Liver (tissue), 9 donors: ENCODE results near the gene CD96. TPM values are rescaled to one million over a fixed set of nuclear protein-coding genes. Genes with fewer than 3 reads are reported as not detected.

Source experiments
- DNase-seq: peaks from one replicate; pipeline ENCODE4 v3.0.0-alpha.2; 2017; ENCODE audit warnings: low spot score
- H3K27ac ChIP-seq, 2 donors: one replicate each; pipeline ENCODE4 v1.7.0; 2013; ENCODE audit warnings: inconsistent platforms in 2 of 2, low read length in 2 of 2, control low read depth in 1 of 2, low read depth in 1 of 2, mild to moderate bottlenecking in 1 of 2
- H3K27me3 ChIP-seq, 4 donors: one replicate each; pipeline versions ENCODE4 v1.6.1 to v1.7.0; 2013; ENCODE audit warnings: low read length in 3 of 4, inconsistent platforms in 1 of 4, mild to moderate bottlenecking in 1 of 4, moderate library complexity in 1 of 4; ENCODE audit not compliant: control insufficient read depth in 4 of 4, insufficient read depth in 4 of 4
- H3K36me3 ChIP-seq, 4 donors: one replicate each; pipeline versions ENCODE4 v1.6.1 to v1.7.0; 2013; ENCODE audit warnings: low read length in 3 of 4, mild to moderate bottlenecking in 3 of 4, low read depth in 1 of 4, moderate library complexity in 1 of 4; ENCODE audit not compliant: control insufficient read depth in 4 of 4, insufficient read depth in 3 of 4
- H3K4me1 ChIP-seq, 4 donors: one replicate each; pipeline versions ENCODE4 v1.6.1 to v1.7.0; 2013; ENCODE audit warnings: low read length in 3 of 4, mild to moderate bottlenecking in 3 of 4, moderate library complexity in 1 of 4; ENCODE audit not compliant: control insufficient read depth in 4 of 4, insufficient read depth in 4 of 4
- H3K4me3 ChIP-seq, 3 donors: one replicate each; pipeline versions ENCODE4 v1.6.1 to v1.7.0; 2013; ENCODE audit warnings: low read length in 3 of 3, control low read depth in 1 of 3, low read depth in 1 of 3, mild to moderate bottlenecking in 1 of 3
- H3K9ac ChIP-seq, 2 donors: one replicate each; pipeline ENCODE4 v1.7.0; 2013; ENCODE audit warnings: low read length in 2 of 2, mild to moderate bottlenecking in 2 of 2, moderate library complexity in 2 of 2, control low read depth in 1 of 2, low read depth in 1 of 2
- H3K9me3 ChIP-seq, 4 donors: one replicate each; pipeline versions ENCODE4 v1.6.1 to v1.7.0; 2013; ENCODE audit warnings: low read length in 3 of 4; ENCODE audit not compliant: control insufficient read depth in 4 of 4
- EGR1 ChIP-seq, 2 donors: IDR thresholded peaks; 2 replicates each; pipeline ENCODE4 v1.6.1; 2016 to 2018; ENCODE audit warnings: antibody characterized with exemption in 2 of 2, low read depth in 2 of 2
- FOXA1 ChIP-seq: IDR thresholded peaks from 2 replicates; pipeline ENCODE4 v1.6.1; 2016; ENCODE audit warnings: antibody characterized with exemption
- GABPA ChIP-seq, 2 donors: IDR thresholded peaks in 1 of 2; conservative IDR thresholded peaks in 1 of 2; 2 replicates each; pipeline ENCODE4 v1.6.1; 2016; ENCODE audit warnings: antibody characterized with exemption in 2 of 2, mild to moderate bottlenecking in 1 of 2, moderate library complexity in 1 of 2
- HNF4A ChIP-seq, 2 donors: conservative IDR thresholded peaks; 2 replicates each; pipeline ENCODE4 v1.6.1; 2016; ENCODE audit warnings: antibody characterized with exemption in 2 of 2, mild to moderate bottlenecking in 2 of 2
- HNF4G ChIP-seq: IDR thresholded peaks from 2 replicates; pipeline ENCODE4 v1.6.1; 2016; ENCODE audit warnings: antibody characterized with exemption
- JUND ChIP-seq, 2 donors: IDR thresholded peaks; 2 replicates each; pipeline ENCODE4 v1.6.1; 2016; ENCODE audit warnings: antibody characterized with exemption in 2 of 2
- NR2F2 ChIP-seq: IDR thresholded peaks from 2 replicates; pipeline ENCODE4 v1.6.1; 2016; ENCODE audit warnings: antibody characterized with exemption
- RAD21 ChIP-seq, 2 donors: IDR thresholded peaks; 2 replicates each; pipeline ENCODE4 v1.6.1; 2016; ENCODE audit warnings: antibody characterized with exemption in 2 of 2, mild to moderate bottlenecking in 2 of 2
- RXRA ChIP-seq, 2 donors: IDR thresholded peaks; 2 replicates each; pipeline ENCODE4 v1.6.1; 2017 to 2018; ENCODE audit warnings: antibody characterized with exemption in 2 of 2, mild to moderate bottlenecking in 1 of 2
- SP1 ChIP-seq: IDR thresholded peaks from 2 replicates; pipeline ENCODE4 v1.6.1; 2018; ENCODE audit warnings: antibody characterized with exemption, mild to moderate bottlenecking
- TAF1 ChIP-seq: conservative IDR thresholded peaks from 2 replicates; pipeline ENCODE4 v1.6.1; 2016; ENCODE audit warnings: antibody characterized with exemption, mild to moderate bottlenecking
- YY1 ChIP-seq: IDR thresholded peaks from 2 replicates; pipeline ENCODE4 v1.6.1; 2016; ENCODE audit warnings: antibody characterized with exemption, mild to moderate bottlenecking
- WGBS: extraction: QIAGEN DNeasy Blood & Tissue Kit; methylation state at CpG from one replicate; pipeline ENCODE4 v1.1.7; 2013; 5-methylcytosine and 5-hydroxymethylcytosine counted together
- polyA plus RNA-seq, 2 donors: library from polyadenylated mRNA; stranded (reverse) in 1 of 2; unstranded in 1 of 2; fragments of 200-250 nt in 1 of 2; fragments of >200 nt in 1 of 2; fragmentation: Nextera tagmentation in 1 of 2; extraction: Ambion mirVana in 1 of 2; gene quantifications; one replicate each; pipeline versions ENCODE4 v1.2.1 to v1.2.3, GENCODE V29; 2013 to 2015
- total RNA-seq, 2 donors: library from RNA; depleted of rRNA; stranded (reverse); fragments of >200 nt; gene quantifications; one replicate each; pipeline ENCODE4 v1.2.3, GENCODE V29; 2014
- TF ChIP-seq, protein P1 (sequence below): IDR thresholded peaks from 2 replicates; pipeline ENCODE4 v1.6.1; 2016; ENCODE audit warnings: antibody characterized with exemption
- TF ChIP-seq, protein P2 (sequence below): IDR thresholded peaks from 2 replicates; pipeline ENCODE4 v1.6.1; 2016; ENCODE audit warnings: antibody characterized with exemption
- TF ChIP-seq, protein P3 (sequence below): IDR thresholded peaks from 2 replicates; pipeline ENCODE4 v1.6.1; 2016; ENCODE audit warnings: antibody characterized with exemption
- TF ChIP-seq, protein P4 (sequence below): fragments of 150-350 bp; IDR thresholded peaks from 2 replicates; pipeline ENCODE4 v1.5.1; 2017; ENCODE audit warnings: improper control_type of control experiment, low read depth, low read length; ENCODE audit not compliant: missing input control
- donor health status: healthy.
- donor health status: healthy.
- donor health status: healthy.
- donor health status: healthy.
- donor health status: healthy.

The CD96 gene
- total and polyA plus RNA-seq, 4 donors, result 0.46 to 2.7 (median 0.92) TPM

DNA sequence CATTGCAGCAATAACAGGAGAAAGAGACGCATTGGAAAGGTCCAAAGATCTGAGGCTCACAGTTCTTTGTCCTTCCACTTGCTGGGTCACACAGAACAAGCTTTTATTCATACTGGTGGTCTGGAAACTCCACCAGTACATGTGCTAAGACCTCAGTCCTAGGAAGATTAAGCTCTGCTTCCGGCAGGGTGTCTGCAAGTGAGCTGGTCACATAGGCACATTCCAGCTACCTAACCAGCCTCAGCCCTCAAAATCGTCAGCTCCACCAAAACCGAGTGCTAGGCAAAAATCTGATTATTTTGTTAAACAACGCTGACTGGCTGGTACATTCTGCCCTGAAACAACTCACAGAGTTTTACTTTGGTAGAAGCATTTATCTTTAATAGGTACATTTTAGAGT, 50.9 kb downstream of the CD96 start:
- no peak overlapping the region for H3K9ac ChIP-seq
- H3K9me3 ChIP-seq, result no peaks in the 10 kb centered on the region
- no peaks in the 10 kb centered on the region for H3K36me3 ChIP-seq
- no peak for DNase-seq
- WGBS, result 72% methylated on average over 5 of the region's 5 CpGs
- H3K4me3 ChIP-seq, result no peak overlapping the region
- H3K4me1 ChIP-seq, result no peaks in the 10 kb centered on the region
- TF ChIP-seq SP1 (no peak), EGR1 (IDR thresholded peaks at IDR 0.05; ENCODE audit: low read depth in 2 of 2) (no peak), HNF4G (no peak), NR2F2 (no peak), YY1 (no peak)
- TF ChIP-seq, protein P1, sequence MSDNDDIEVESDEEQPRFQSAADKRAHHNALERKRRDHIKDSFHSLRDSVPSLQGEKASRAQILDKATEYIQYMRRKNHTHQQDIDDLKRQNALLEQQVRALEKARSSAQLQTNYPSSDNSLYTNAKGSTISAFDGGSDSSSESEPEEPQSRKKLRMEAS, result no peak
- TF ChIP-seq, protein P2, sequence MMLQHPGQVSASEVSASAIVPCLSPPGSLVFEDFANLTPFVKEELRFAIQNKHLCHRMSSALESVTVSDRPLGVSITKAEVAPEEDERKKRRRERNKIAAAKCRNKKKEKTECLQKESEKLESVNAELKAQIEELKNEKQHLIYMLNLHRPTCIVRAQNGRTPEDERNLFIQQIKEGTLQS, result no peak
- no peaks in the 10 kb centered on the region for H3K27me3 ChIP-seq
- H3K27ac ChIP-seq, result no peak overlapping the region

DNA sequence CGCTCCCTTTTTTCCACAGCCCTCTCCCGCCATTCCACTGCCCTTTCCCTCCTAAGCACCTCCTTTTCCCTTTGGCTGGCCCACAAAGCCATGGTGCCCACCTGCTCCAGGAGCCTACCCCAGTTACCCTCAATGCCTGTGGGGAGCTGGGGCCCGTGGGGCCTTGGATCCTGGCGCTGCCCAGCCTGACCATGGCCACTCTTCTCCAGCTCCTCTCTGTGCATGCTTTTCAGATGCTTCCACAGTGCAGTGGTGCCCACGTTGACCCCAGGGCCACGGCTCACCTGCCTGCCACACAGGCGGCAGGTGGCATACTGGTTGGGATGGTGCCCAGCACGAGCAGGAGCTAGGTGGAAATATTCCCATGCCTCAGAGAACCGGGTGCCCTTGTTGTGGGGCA, 51.7 kb downstream of the CD96 start:
- TF ChIP-seq, protein P2, result no peak
- TF ChIP-seq NR2F2 (no peak), FOXA1 (no peak), HNF4A (conservative IDR thresholded peaks at IDR 0.05) (no peak), HNF4G (no peak), JUND (IDR thresholded peaks at IDR 0.05) (no peak), TAF1 (no peak), GABPA (IDR thresholded peaks at IDR 0.05 in 1 of 2, conservative IDR thresholded peaks at IDR 0.05 in 1 of 2) (no peak), SP1 (no peak)
- TF ChIP-seq, protein P3, sequence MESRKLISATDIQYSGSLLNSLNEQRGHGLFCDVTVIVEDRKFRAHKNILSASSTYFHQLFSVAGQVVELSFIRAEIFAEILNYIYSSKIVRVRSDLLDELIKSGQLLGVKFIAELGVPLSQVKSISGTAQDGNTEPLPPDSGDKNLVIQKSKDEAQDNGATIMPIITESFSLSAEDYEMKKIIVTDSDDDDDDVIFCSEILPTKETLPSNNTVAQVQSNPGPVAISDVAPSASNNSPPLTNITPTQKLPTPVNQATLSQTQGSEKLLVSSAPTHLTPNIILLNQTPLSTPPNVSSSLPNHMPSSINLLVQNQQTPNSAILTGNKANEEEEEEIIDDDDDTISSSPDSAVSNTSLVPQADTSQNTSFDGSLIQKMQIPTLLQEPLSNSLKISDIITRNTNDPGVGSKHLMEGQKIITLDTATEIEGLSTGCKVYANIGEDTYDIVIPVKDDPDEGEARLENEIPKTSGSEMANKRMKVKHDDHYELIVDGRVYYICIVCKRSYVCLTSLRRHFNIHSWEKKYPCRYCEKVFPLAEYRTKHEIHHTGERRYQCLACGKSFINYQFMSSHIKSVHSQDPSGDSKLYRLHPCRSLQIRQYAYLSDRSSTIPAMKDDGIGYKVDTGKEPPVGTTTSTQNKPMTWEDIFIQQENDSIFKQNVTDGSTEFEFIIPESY, result no peak
- TF ChIP-seq, protein P4, sequence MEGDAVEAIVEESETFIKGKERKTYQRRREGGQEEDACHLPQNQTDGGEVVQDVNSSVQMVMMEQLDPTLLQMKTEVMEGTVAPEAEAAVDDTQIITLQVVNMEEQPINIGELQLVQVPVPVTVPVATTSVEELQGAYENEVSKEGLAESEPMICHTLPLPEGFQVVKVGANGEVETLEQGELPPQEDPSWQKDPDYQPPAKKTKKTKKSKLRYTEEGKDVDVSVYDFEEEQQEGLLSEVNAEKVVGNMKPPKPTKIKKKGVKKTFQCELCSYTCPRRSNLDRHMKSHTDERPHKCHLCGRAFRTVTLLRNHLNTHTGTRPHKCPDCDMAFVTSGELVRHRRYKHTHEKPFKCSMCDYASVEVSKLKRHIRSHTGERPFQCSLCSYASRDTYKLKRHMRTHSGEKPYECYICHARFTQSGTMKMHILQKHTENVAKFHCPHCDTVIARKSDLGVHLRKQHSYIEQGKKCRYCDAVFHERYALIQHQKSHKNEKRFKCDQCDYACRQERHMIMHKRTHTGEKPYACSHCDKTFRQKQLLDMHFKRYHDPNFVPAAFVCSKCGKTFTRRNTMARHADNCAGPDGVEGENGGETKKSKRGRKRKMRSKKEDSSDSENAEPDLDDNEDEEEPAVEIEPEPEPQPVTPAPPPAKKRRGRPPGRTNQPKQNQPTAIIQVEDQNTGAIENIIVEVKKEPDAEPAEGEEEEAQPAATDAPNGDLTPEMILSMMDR, result no peak
- DNase-seq, result no peak
- Histone ChIP-seq H3K9ac (no peak overlapping the region), H3K27me3 (no peaks in the 10 kb centered on the region), H3K36me3 (no peaks in the 10 kb centered on the region), H3K9me3 (no peaks in the 10 kb centered on the region), H3K27ac (no peak overlapping the region), H3K4me1 (no peaks in the 10 kb centered on the region), H3K4me3 (no peak overlapping the region)
- WGBS, result 92% methylated on average over 9 of the region's 9 CpGs

DNA sequence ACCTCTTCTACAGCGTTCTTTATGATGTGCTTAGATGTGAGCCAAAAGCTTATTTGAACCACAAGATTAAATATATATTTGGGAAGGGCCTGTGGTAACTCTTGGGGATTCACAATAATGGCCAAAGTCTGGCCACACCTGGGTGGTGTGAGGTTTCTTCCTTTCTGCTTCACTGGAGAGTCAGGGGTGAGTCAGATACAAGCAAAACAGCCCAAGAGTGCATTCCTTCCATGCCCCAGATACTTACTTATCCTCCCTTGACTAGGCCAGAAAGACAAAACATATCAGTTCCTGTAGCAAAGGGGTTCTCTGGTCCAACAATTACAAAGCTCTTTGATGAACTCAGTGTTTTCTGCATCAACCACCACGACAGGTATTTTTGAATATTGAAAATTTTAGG, 52.2 kb downstream of the CD96 start:
- H3K9ac ChIP-seq, result no peak overlapping the region
- TF ChIP-seq RAD21 (IDR thresholded peaks at IDR 0.05) (no peak), JUND (IDR thresholded peaks at IDR 0.05) (no peak), YY1 (no peak), RXRA (IDR thresholded peaks at IDR 0.05) (no peak), EGR1 (IDR thresholded peaks at IDR 0.05; ENCODE audit: low read depth in 2 of 2) (no peak), NR2F2 (no peak), HNF4A (conservative IDR thresholded peaks at IDR 0.05) (no peak), TAF1 (no peak)
- TF ChIP-seq, protein P2, result no peak
- TF ChIP-seq, protein P4, result no peak
- TF ChIP-seq, protein P1, result no peak
- TF ChIP-seq, protein P3, result no peak
- H3K4me3 ChIP-seq, result no peak overlapping the region
- H3K4me1 ChIP-seq, result no peaks in the 10 kb centered on the region
- no peak overlapping the region for H3K27ac ChIP-seq
- H3K27me3 ChIP-seq, result no peaks in the 10 kb centered on the region
- WGBS, result 84% methylated on average over 2 of the region's 2 CpGs
- no peaks in the 10 kb centered on the region for H3K36me3 ChIP-seq
- DNase-seq, result no peak
- H3K9me3 ChIP-seq, result no peaks in the 10 kb centered on the region
